Neuronal stem cell (in vitro differentiated cells): ENCODE measurements around the gene PIK3C2A.

Experiments
- DNase-seq: peaks from one replicate; pipeline ENCODE4 v3.0.0-alpha.2; 2013; ENCODE audit warnings: low spot score
- H2AFZ ChIP-seq: one replicate; pipeline ENCODE4 v1.6.1; 2013; ENCODE audit warnings: mild to moderate bottlenecking, low read length, inconsistent platforms
- H2AK5ac ChIP-seq: 2 replicates; pipeline ENCODE4 v1.6.1; 2013; ENCODE audit warnings: low read depth, mild to moderate bottlenecking, inconsistent platforms, low read length, moderate library complexity, mixed read lengths
- H2BK120ac ChIP-seq: 2 replicates; pipeline ENCODE4 v1.6.1; 2013; ENCODE audit warnings: low read depth, mild to moderate bottlenecking, inconsistent platforms, low read length, moderate library complexity, mixed read lengths
- H2BK12ac ChIP-seq: one replicate; pipeline ENCODE4 v1.6.1; 2013; ENCODE audit warnings: low read length, inconsistent platforms
- H2BK15ac ChIP-seq: 2 replicates; pipeline ENCODE4 v1.6.1; 2013; ENCODE audit warnings: mild to moderate bottlenecking, low read length, inconsistent platforms, mixed read lengths
- H2BK5ac ChIP-seq: one replicate; pipeline ENCODE4 v1.6.1; 2013; ENCODE audit warnings: inconsistent platforms, mild to moderate bottlenecking, low read length, moderate library complexity
- H3K14ac ChIP-seq: one replicate; pipeline ENCODE4 v1.6.1; 2013; ENCODE audit warnings: low read length, inconsistent platforms
- H3K18ac ChIP-seq: 2 replicates; pipeline ENCODE4 v1.6.1; 2013; ENCODE audit warnings: low read length, inconsistent platforms
- H3K23ac ChIP-seq: 2 replicates; pipeline ENCODE4 v1.6.1; 2013; ENCODE audit warnings: low read depth, mild to moderate bottlenecking, mixed read lengths, low read length, inconsistent platforms; ENCODE audit not compliant: poor library complexity
- H3K27ac ChIP-seq: replicated peaks from 3 replicates; pipeline ENCODE4 v1.5.1; 2013; ENCODE audit warnings: low read length, inconsistent platforms
- H3K27me3 ChIP-seq, 3 experiments: 2 replicates each; pipeline ENCODE4 v1.6.1; 2013; ENCODE audit warnings: low read length in 3 of 3, mild to moderate bottlenecking in 2 of 3, inconsistent platforms in 1 of 3, low read depth in 1 of 3, mixed read lengths in 1 of 3, moderate library complexity in 1 of 3; ENCODE audit not compliant: control insufficient read depth in 3 of 3, insufficient read depth in 3 of 3
- H3K36me3 ChIP-seq, 2 donors: replicated peaks in 1 of 2; 2 replicates each; pipeline ENCODE4 v1.6.1; 2013; ENCODE audit warnings: low read length in 2 of 2; ENCODE audit not compliant: control insufficient read depth in 2 of 2, insufficient read depth in 2 of 2
- H3K4ac ChIP-seq: 2 replicates; pipeline ENCODE4 v1.6.1; 2013; ENCODE audit warnings: inconsistent platforms, mild to moderate bottlenecking, low read length, moderate library complexity
- H3K4me1 ChIP-seq, 2 donors: 1 replicate in 1 of 2; 2 replicates in 1 of 2; pipeline ENCODE4 v1.6.1; 2013; ENCODE audit warnings: low read length in 2 of 2, low read depth in 1 of 2; ENCODE audit not compliant: control insufficient read depth in 2 of 2, insufficient read depth in 1 of 2
- H3K4me2 ChIP-seq: one replicate; pipeline ENCODE4 v1.6.1; 2013; ENCODE audit warnings: mild to moderate bottlenecking, low read length, inconsistent platforms; ENCODE audit not compliant: insufficient read depth, poor library complexity, severe bottlenecking
- H3K4me3 ChIP-seq, 2 donors: 2 replicates each; pipeline ENCODE4 v1.5.1; 2013; ENCODE audit warnings: low read length in 2 of 2, mild to moderate bottlenecking in 2 of 2, inconsistent platforms in 1 of 2, moderate library complexity in 1 of 2
- H3K79me1 ChIP-seq: one replicate; pipeline ENCODE4 v1.6.1; 2013; ENCODE audit warnings: low read depth, mild to moderate bottlenecking, inconsistent platforms, low read length, moderate library complexity
- H3K9ac ChIP-seq: one replicate; pipeline ENCODE4 v1.6.1; 2013; ENCODE audit warnings: mild to moderate bottlenecking, low read depth, low read length, inconsistent platforms; ENCODE audit not compliant: poor library complexity
- H3K9me3 ChIP-seq, 2 donors: replicated peaks in 1 of 2; 2 replicates each; pipeline versions ENCODE3 to v1.6.1; 2013; ENCODE audit warnings: low read length in 2 of 2, mild to moderate bottlenecking in 2 of 2, inconsistent platforms in 1 of 2, low read depth in 1 of 2, mixed read lengths in 1 of 2, moderate library complexity in 1 of 2; ENCODE audit not compliant: control insufficient read depth in 2 of 2, insufficient read depth in 1 of 2
- H4K8ac ChIP-seq: one replicate; pipeline ENCODE4 v1.6.1; 2013; ENCODE audit warnings: low read depth, mild to moderate bottlenecking, inconsistent platforms, low read length, moderate library complexity
- H4K91ac ChIP-seq: one replicate; pipeline ENCODE4 v1.6.1; 2013; ENCODE audit warnings: low read length, low read depth, mild to moderate bottlenecking, inconsistent platforms; ENCODE audit not compliant: poor library complexity
- WGBS, 2 donors: extraction: QIAGEN DNeasy Blood & Tissue Kit; methylation state at CpG; one replicate each; pipeline ENCODE4 v1.1.7; 2013; ENCODE audit warnings: missing lambda C conversion rate in 2 of 2, mixed read lengths in 1 of 2; ENCODE audit not compliant: insufficient read length in 2 of 2, insufficient replicate concordance in 1 of 2; ENCODE audit errors: extremely low coverage in 2 of 2; 5-methylcytosine and 5-hydroxymethylcytosine counted together

The PIK3C2A gene

GRCh38 chr11:17179970-17180369 is 27.8 kb downstream of the PIK3C2A start:
- H4K8ac ChIP-seq, result no peak overlapping the region
- H4K91ac ChIP-seq, result no peak overlapping the region
- no peak overlapping the region for H2BK15ac ChIP-seq
- H2AK5ac ChIP-seq, result no peak overlapping the region
- H3K4me1 ChIP-seq, result no peaks in the 10 kb centered on the region
- H3K79me1 ChIP-seq, result peaks cover 2% of the 10 kb centered on the region
- H3K14ac ChIP-seq, result no peak overlapping the region
- no peak overlapping the region for H2BK120ac ChIP-seq
- no peak overlapping the region for H3K4me3 ChIP-seq
- no peak overlapping the region for H2BK12ac ChIP-seq
- no peak overlapping the region for H2AFZ ChIP-seq
- H3K9ac ChIP-seq, result no peak overlapping the region
- peaks cover 0 to 44% of the 10 kb centered on the region in 2 donors for H3K36me3 ChIP-seq
- WGBS, 2 donors, result no CpG with 5 or more reads among the region's 3 CpGs
- no peaks in the 10 kb centered on the region for H3K27me3 ChIP-seq
- no peak overlapping the region for H3K4me2 ChIP-seq
- no peaks in the 10 kb centered on the region for H3K9me3 ChIP-seq
- H3K18ac ChIP-seq, result no peak overlapping the region
- H2BK5ac ChIP-seq, result no peak overlapping the region
- DNase-seq, result no peak
- no peak overlapping the region for H3K27ac ChIP-seq
- H3K23ac ChIP-seq, result no peak overlapping the region
- no peak overlapping the region for H3K4ac ChIP-seq

GRCh38 chr11:17173332-17173731 is 34.5 kb downstream of the PIK3C2A start:
- Histone ChIP-seq H3K23ac (no peak overlapping the region), H3K36me3 (peaks cover 4 to 21% of the 10 kb centered on the region in 2 donors), H3K4ac (no peak overlapping the region), H3K9ac (no peak overlapping the region), H2BK12ac (no peak overlapping the region), H2BK120ac (no peak overlapping the region), H3K4me3 (no peak overlapping the region), H4K8ac (no peak overlapping the region), H3K14ac (no peak overlapping the region), H3K4me2 (no peak overlapping the region), H2AK5ac (no peak overlapping the region), H3K27ac (no peak overlapping the region), H2BK15ac (no peak overlapping the region), H4K91ac (no peak overlapping the region), H2BK5ac (no peak overlapping the region), H3K79me1 (peaks cover 2% of the 10 kb centered on the region), H2AFZ (no peak overlapping the region), H3K4me1 (no peaks in the 10 kb centered on the region), H3K9me3 (no peaks in the 10 kb centered on the region), H3K27me3 (no peaks in the 10 kb centered on the region), H3K18ac (no peak overlapping the region)
- WGBS, 2 donors, result no CpG with 5 or more reads among the region's 2 CpGs
- DNase-seq, result no peak

- Histone ChIP-seq H3K4me2 (no peak overlapping the region), H4K8ac (no peak overlapping the region), H2AK5ac (no peak overlapping the region), H2BK5ac (no peak overlapping the region), H3K14ac (no peak overlapping the region), H2BK12ac (no peak overlapping the region), H3K27ac (no peak overlapping the region), H3K4me3 (no peak overlapping the region), H2BK120ac (no peak overlapping the region), H4K91ac (no peak overlapping the region), H3K9me3 (no peaks in the 10 kb centered on the region), H3K4ac (no peak overlapping the region), H3K9ac (no peak overlapping the region), H3K79me1 (peaks cover 2% of the 10 kb centered on the region), H3K4me1 (no peaks in the 10 kb centered on the region), H3K18ac (no peak overlapping the region), H3K36me3 (peaks cover 4 to 33% of the 10 kb centered on the region in 2 donors), H2BK15ac (no peak overlapping the region), H2AFZ (no peak overlapping the region), H3K23ac (no peak overlapping the region), H3K27me3 (no peaks in the 10 kb centered on the region)
- no peak for DNase-seq
- WGBS, 2 donors, result no CpG with 5 or more reads among the region's 1 CpG
Measured at GRCh38 chr11:17171916-17172315, 35.9 kb downstream of the PIK3C2A start.

GRCh38 chr11:17171343-17171742 is 36.4 kb downstream of the PIK3C2A start:
- Histone ChIP-seq H3K4me1 (no peaks in the 10 kb centered on the region), H2BK15ac (no peak overlapping the region), H3K9me3 (no peaks in the 10 kb centered on the region), H2AK5ac (no peak overlapping the region), H3K4me3 (no peak overlapping the region), H2AFZ (no peak overlapping the region), H2BK5ac (no peak overlapping the region), H3K18ac (no peak overlapping the region), H3K36me3 (peaks cover 4 to 36% of the 10 kb centered on the region in 2 donors), H3K4ac (no peak overlapping the region), H4K8ac (no peak overlapping the region), H3K79me1 (peaks cover 2% of the 10 kb centered on the region), H3K9ac (no peak overlapping the region), H3K4me2 (no peak overlapping the region), H2BK120ac (no peak overlapping the region), H3K27me3 (no peaks in the 10 kb centered on the region), H2BK12ac (no peak overlapping the region), H4K91ac (no peak overlapping the region), H3K14ac (no peak overlapping the region), H3K23ac (no peak overlapping the region), H3K27ac (no peak overlapping the region)
- DNase-seq, result no peak
- no CpG with 5 or more reads among the region's 2 CpGs for WGBS, 2 donors
